B cell (primary cell): Measurements from ENCODE around the gene CDK12. TPM values are rescaled to one million over a fixed set of nuclear protein-coding genes. Genes with fewer than 3 reads are reported as not detected.

Source experiments
- ATAC-seq: fragments of 200-7000 bp; cut with Tn5 transposase; one replicate; pipeline ENCODE4 v1.10.0; 2021; ENCODE audit warnings: low read depth, mild to moderate bottlenecking, moderate number of reproducible peaks, moderate library complexity
- CTCF ChIA-PET: fragments of 350-600 bp; sonication (Branson Sonifier 250); formaldehyde crosslinking; loops from one replicate; lab custom pipeline; 2021; ENCODE audit warnings: antibody characterized with exemption, inconsistent platforms; lab: Charles Lee
- POLR2A ChIA-PET: fragments of 350-600 bp; sonication (Branson Sonifier 250); formaldehyde crosslinking; loops from one replicate; lab custom pipeline; 2021; ENCODE audit warnings: antibody characterized with exemption; lab: Charles Lee
- DNase-seq: peaks from one replicate; pipeline ENCODE4 v3.0.0; 2013
- H2AFZ ChIP-seq: 2 replicates; pipeline ENCODE4 v1.6.1; 2012; ENCODE audit warnings: mild to moderate bottlenecking, low read depth, low read length; ENCODE audit not compliant: insufficient read depth, poor library complexity, severe bottlenecking
- H3K27ac ChIP-seq, 2 donors: 1 replicate in 1 of 2; 2 replicates in 1 of 2; pipeline ENCODE4 v1.5.1; 2012 to 2013; ENCODE audit warnings: low read length in 2 of 2, mild to moderate bottlenecking in 2 of 2, moderate library complexity in 1 of 2
- H3K27me3 ChIP-seq, 4 experiments: fragments of 200-600 bp in 1 of 4; sonication (generic) in 1 of 4; replicated peaks in 1 of 4; 1 replicate in 2 of 4; 2 replicates in 2 of 4; pipeline versions ENCODE4 v1.6.1 to v1.7.0; 2013 to 2016; ENCODE audit warnings: low read length in 3 of 4, mild to moderate bottlenecking in 2 of 4, mixed read lengths in 1 of 4, moderate library complexity in 1 of 4; ENCODE audit not compliant: insufficient read depth in 4 of 4, control insufficient read depth in 3 of 4; ENCODE audit errors: control extremely low read depth in 1 of 4
- H3K36me3 ChIP-seq, 2 experiments: replicated peaks in 1 of 2; 1 replicate in 1 of 2; 2 replicates in 1 of 2; pipeline versions ENCODE4 v1.6.1 to v1.7.1; 2013; ENCODE audit warnings: low read length in 1 of 2; ENCODE audit not compliant: insufficient read depth in 2 of 2, control insufficient read depth in 1 of 2; ENCODE audit errors: control extremely low read depth in 1 of 2, extremely low read depth in 1 of 2
- H3K4me1 ChIP-seq, 2 donors: fragments of 200-600 bp in 1 of 2; sonication (generic) in 1 of 2; 1 replicate in 1 of 2; 2 replicates in 1 of 2; pipeline versions ENCODE4 v1.5.1 to v1.6.1; 2013 to 2017; ENCODE audit warnings: low read length in 2 of 2; ENCODE audit not compliant: control insufficient read depth in 2 of 2, insufficient read depth in 2 of 2
- H3K4me2 ChIP-seq: replicated peaks from 2 replicates; pipeline ENCODE3; 2012; ENCODE audit warnings: mild to moderate bottlenecking, low read depth, low read length; ENCODE audit not compliant: poor library complexity, severe bottlenecking
- H3K4me3 ChIP-seq, 5 experiments: fragments of 200-600 bp in 1 of 5; sonication (generic) in 1 of 5; 1 replicate in 3 of 5; 2 replicates in 2 of 5; pipeline versions ENCODE4 v1.5.1 to v1.7.0; 2011 to 2016; ENCODE audit warnings: low read length in 4 of 5, mild to moderate bottlenecking in 4 of 5, low read depth in 2 of 5, control low read depth in 1 of 5, moderate library complexity in 1 of 5; ENCODE audit not compliant: insufficient read depth in 1 of 5; ENCODE audit errors: control extremely low read depth in 1 of 5, extremely low read depth in 1 of 5
- H3K79me2 ChIP-seq: fragments of 200-600 bp; sonication (generic); one replicate; pipeline ENCODE4 v1.6.0; 2016; ENCODE audit warnings: low read length; ENCODE audit not compliant: control insufficient read depth, insufficient read depth
- H3K9ac ChIP-seq: fragments of 200-600 bp; sonication (generic); 2 replicates; pipeline ENCODE4 v1.6.1; 2017; ENCODE audit warnings: mild to moderate bottlenecking, low read length, moderate library complexity
- H3K9me3 ChIP-seq, 3 donors: one replicate each; pipeline versions ENCODE4 v1.6.1 to v1.7.1; 2013; ENCODE audit warnings: low read length in 2 of 3; ENCODE audit not compliant: control insufficient read depth in 2 of 3, insufficient read depth in 1 of 3; ENCODE audit errors: control extremely low read depth in 1 of 3
- H4K20me1 ChIP-seq: 2 replicates; pipeline ENCODE4 v1.6.0; 2012; ENCODE audit warnings: mild to moderate bottlenecking, low read length; ENCODE audit not compliant: insufficient read depth, control insufficient read depth, poor library complexity, severe bottlenecking
- H3K27ac Mint-ChIP-seq: one replicate; pipeline ENCODE4 v1.8.0; 2021; ENCODE audit warnings: mixed read lengths
- H3K27me3 Mint-ChIP-seq: one replicate; pipeline ENCODE4 v1.8.0; 2021; ENCODE audit warnings: mixed read lengths
- H3K4me1 Mint-ChIP-seq: one replicate; pipeline ENCODE4 v1.8.0; 2021; ENCODE audit warnings: mixed read lengths
- H3K4me3 Mint-ChIP-seq: one replicate; pipeline ENCODE4 v1.8.0; 2021; ENCODE audit warnings: mixed read lengths
- H3K9me3 Mint-ChIP-seq: one replicate; pipeline ENCODE4 v1.8.0; 2022; ENCODE audit warnings: mixed read lengths; ENCODE audit not compliant: insufficient read depth
- EZH2 ChIP-seq: IDR thresholded peaks from 2 replicates; pipeline ENCODE4 v1.6.1; 2012; ENCODE audit warnings: borderline replicate concordance, low read depth, mild to moderate bottlenecking, moderate library complexity, low read length; ENCODE audit not compliant: insufficient read depth, poor library complexity, severe bottlenecking
- WGBS: methylation state at CpG from one replicate; pipeline ENCODE4 v1.1.5; 2013; ENCODE audit warnings: missing lambda C conversion rate; ENCODE audit not compliant: insufficient coverage; 5-methylcytosine and 5-hydroxymethylcytosine counted together
- intact Hi-C: fragments of 100-400 bp; cut with micrococcal nuclease; formaldehyde crosslinking; loops from one replicate; pipeline ENCODE4 v1.10.0; 2022
- polyA plus RNA-seq: library from polyadenylated mRNA; depleted of rRNA; stranded (reverse); fragments of >200 nt; gene quantifications from 2 replicates; pipeline ENCODE4 v1.2.3, GENCODE V29; 2012
- total RNA-seq, 2 donors: library from RNA; stranded (reverse); fragments of 120-200 nt in 1 of 2; gene quantifications; 1 replicate in 1 of 2; 2 replicates in 1 of 2; pipeline versions ENCODE4 v1.2.3 to v1.2.4, GENCODE V29; 2013 to 2022
- TF ChIP-seq, protein P1 (sequence below): fragments of 200-600 bp; IDR thresholded peaks from one replicate; pipeline ENCODE4 v1.8.0; 2022; ENCODE audit warnings: antibody characterized with exemption, mild to moderate bottlenecking

Gene CDK12
- total and polyA plus RNA-seq, 2 donors (not counting 1 experiment from before 2014, with no cell fraction given) = 29.8 to 117 TPM

DNA sequence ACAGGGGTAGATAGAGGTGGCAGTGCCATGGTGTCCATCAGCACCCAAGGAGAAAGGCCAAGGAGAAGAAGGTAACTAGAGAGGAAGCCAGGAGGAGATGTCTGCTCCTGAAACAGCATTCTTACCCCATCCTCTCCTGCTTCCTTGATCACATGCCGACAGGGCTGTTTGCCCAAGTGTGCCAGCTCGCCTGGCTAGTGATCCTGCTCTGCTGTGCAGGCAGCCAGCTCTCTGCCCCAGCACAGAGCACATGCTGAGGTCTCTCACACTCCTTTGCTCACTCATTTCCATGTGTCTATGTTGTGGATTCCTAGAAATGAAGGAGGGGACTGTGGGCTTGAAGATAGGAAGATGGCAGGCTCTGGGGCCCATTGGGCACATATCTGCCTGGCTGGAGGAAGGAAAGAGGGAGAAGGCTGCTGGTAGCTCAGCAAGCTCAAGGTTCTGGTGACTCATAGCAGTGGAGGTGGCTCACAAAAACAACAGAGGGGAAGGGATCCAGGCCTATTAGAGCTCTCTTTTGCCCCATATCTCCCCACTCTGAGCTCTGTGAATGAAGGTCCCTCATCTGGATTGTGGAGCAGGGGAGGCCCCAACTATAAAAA lies 92.2 kb downstream of the CDK12 start:
- Mint-ChIP-seq H3K27ac (no peak overlapping the region), H3K4me1 (peaks cover 34% of the 10 kb centered on the region), H3K27me3 (no peaks in the 10 kb centered on the region), H3K9me3 (no peaks in the 10 kb centered on the region), H3K4me3 (no peak overlapping the region)
- Histone ChIP-seq H3K4me1 (peaks cover 28 to 31% of the 10 kb centered on the region in 2 donors), H4K20me1 (no peaks in the 10 kb centered on the region), H3K27ac (no peak overlapping the region), H3K9ac (no peak overlapping the region), H3K27me3 (no peaks in the 10 kb centered on the region), H3K79me2 (no peaks in the 10 kb centered on the region), H3K4me3 (no peak overlapping the region), H3K36me3 (peaks cover 0 to 44% of the 10 kb centered on the region in 2 experiments), H3K9me3 (no peaks in the 10 kb centered on the region), H2AFZ (no peak overlapping the region), H3K4me2 (no peak overlapping the region)
- TF ChIP-seq EZH2 = no peak
- TF ChIP-seq, protein P1, sequence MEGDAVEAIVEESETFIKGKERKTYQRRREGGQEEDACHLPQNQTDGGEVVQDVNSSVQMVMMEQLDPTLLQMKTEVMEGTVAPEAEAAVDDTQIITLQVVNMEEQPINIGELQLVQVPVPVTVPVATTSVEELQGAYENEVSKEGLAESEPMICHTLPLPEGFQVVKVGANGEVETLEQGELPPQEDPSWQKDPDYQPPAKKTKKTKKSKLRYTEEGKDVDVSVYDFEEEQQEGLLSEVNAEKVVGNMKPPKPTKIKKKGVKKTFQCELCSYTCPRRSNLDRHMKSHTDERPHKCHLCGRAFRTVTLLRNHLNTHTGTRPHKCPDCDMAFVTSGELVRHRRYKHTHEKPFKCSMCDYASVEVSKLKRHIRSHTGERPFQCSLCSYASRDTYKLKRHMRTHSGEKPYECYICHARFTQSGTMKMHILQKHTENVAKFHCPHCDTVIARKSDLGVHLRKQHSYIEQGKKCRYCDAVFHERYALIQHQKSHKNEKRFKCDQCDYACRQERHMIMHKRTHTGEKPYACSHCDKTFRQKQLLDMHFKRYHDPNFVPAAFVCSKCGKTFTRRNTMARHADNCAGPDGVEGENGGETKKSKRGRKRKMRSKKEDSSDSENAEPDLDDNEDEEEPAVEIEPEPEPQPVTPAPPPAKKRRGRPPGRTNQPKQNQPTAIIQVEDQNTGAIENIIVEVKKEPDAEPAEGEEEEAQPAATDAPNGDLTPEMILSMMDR = no peak
- DNase-seq = no peak
- no peak for ATAC-seq
- CTCF ChIA-PET = interaction anchor here (1.1 to 14.3 kb wide), 2 partner anchors 22 to 67 kb away, joined by 3 to 262 read pairs; no protein-coding TSS in a partner anchor
- POLR2A ChIA-PET = interaction anchor here (0.8 kb wide), 1 partner anchor 12 kb away, joined by 3 read pairs; no protein-coding TSS in a partner anchor
- 78% methylated on average over 2 of the region's 2 CpGs for WGBS
- intact Hi-C loops = no loop called here

DNA sequence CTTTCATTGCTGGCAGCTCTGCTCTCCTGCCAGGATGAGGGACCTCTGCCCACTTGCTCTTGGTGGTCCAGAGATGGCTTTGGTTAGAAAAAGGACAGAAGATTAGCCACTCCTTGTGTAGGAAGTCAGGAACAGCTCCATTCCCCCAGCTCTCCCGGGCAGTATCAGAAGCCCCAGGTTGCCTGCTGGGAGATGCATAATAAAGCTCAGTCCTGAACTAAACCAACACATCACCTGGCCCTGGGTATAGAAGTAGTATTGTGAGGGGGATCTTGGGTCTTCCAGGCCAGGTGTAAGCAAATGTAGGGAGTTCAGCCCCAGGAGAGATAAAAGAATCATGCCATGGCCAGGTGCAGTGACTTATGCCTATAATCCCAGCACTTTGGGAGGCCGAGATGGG lies 94.1 kb downstream of the CDK12 start:
- Histone ChIP-seq H3K27ac (no peak overlapping the region), H3K79me2 (no peaks in the 10 kb centered on the region), H3K4me2 (no peak overlapping the region), H3K36me3 (peaks cover 0 to 40% of the 10 kb centered on the region in 2 experiments), H2AFZ (no peak overlapping the region), H3K9me3 (no peaks in the 10 kb centered on the region), H3K9ac (no peak overlapping the region), H4K20me1 (no peaks in the 10 kb centered on the region), H3K4me1 (peaks cover 16 to 17% of the 10 kb centered on the region in 2 donors), H3K4me3 (no peak overlapping the region), H3K27me3 (no peaks in the 10 kb centered on the region)
- Mint-ChIP-seq H3K4me3 (no peak overlapping the region), H3K27me3 (no peaks in the 10 kb centered on the region), H3K9me3 (no peaks in the 10 kb centered on the region), H3K27ac (no peak overlapping the region), H3K4me1 (peaks cover 19% of the 10 kb centered on the region)
- intact Hi-C loops = no loop called here
- POLR2A ChIA-PET = interaction anchor here (0.6 to 0.8 kb wide), 2 partner anchors 71 to 197 kb away, joined by 5 to 6 read pairs; no protein-coding TSS in a partner anchor
- TF ChIP-seq, protein P1 = no peak
- no peak for TF ChIP-seq EZH2
- DNase-seq (no peak), ATAC-seq (no peak)
- CTCF ChIA-PET = interaction anchor here (0.7 to 14.3 kb wide), 5 partner anchors 8 to 458 kb away, joined by 4 to 262 read pairs (median 5); no protein-coding TSS in a partner anchor
- no CpG with 5 or more reads among the region's 2 CpGs for WGBS
